ENCODE measurements around the gene UTP15. TPM values are rescaled to one million over a fixed set of nuclear protein-coding genes. Genes with fewer than 3 reads are reported as not detected.

The UTP15 gene
- total and polyA plus RNA-seq, 10 of the 15 experiments (the other 5 are each of a cell fraction or from before 2014, with no cell fraction given), result 22.5 to 39.4 (median 29.6) TPM

DNA sequence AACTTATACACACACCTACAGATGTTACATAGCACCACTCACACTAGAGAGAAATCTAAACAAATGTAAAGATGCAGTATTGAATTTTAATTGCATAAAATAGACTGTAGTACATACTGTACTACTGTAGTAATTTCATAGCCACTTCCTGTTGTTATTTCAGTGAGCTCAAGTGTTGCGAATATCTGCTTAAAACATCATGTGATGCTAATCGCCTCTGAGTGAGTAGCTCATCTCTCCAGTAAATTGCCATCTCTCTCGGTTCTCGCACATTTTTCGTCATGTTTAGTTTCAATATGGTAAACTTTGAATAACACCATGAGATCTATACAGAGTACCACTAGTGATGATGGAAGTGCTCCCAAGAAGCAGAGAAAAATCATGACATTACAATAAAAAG, 38.5 kb downstream of the UTP15 start:
- H3K4me3 ChIP-seq, result no peak overlapping the region
- intact Hi-C loops (cut with micrococcal nuclease; ENCODE audit: unreplicated experiment) (no loop called here), in situ Hi-C loops (cut with MboI) (no loop called here)
- no peaks in the 10 kb centered on the region for H3K79me2 ChIP-seq (ENCODE audit: control insufficient read depth, insufficient read depth, low read length)
- H3K9ac ChIP-seq (ENCODE audit: control insufficient read depth, insufficient read depth, low read length), result no peak overlapping the region
- no peaks in the 10 kb centered on the region for H3K36me3 ChIP-seq (ENCODE audit: control insufficient read depth in 2 of 2, insufficient read depth in 2 of 2, low read length in 1 of 2)
- no peaks in the 10 kb centered on the region for H4K20me1 ChIP-seq (ENCODE audit: control insufficient read depth, insufficient read depth)
- RAD21 ChIA-PET (ENCODE audit: unreplicated experiment), result no interaction called here
- H3K4me2 ChIP-seq (ENCODE audit: control insufficient read depth, insufficient read depth), result no peak overlapping the region
- no peak overlapping the region for H2AFZ ChIP-seq (ENCODE audit: control insufficient read depth, low read depth, low read length)
- WGBS (ENCODE audit: insufficient coverage, insufficient replicate concordance, low lambda C conversion rate, missing lambda C conversion rate), result 49% methylated on average over 5 of the region's 5 CpGs
- POLR2A ChIA-PET, result interaction anchor here (0.5 kb wide), 1 partner anchor 62 kb away, joined by 3 read pairs; no protein-coding TSS in a partner anchor
- H3K27me3 ChIP-seq (replicated peaks in 1 of 2; ENCODE audit: control insufficient read depth in 2 of 2, insufficient read depth in 2 of 2, low read length in 1 of 2), result no peaks in the 10 kb centered on the region
- FAIRE-seq (no peak), ATAC-seq (no peak), DNase-seq (ENCODE audit: low read depth, low spot score) (no peak)
- H3K4me1 ChIP-seq (ENCODE audit: control insufficient read depth, insufficient read depth, low read length), result no peaks in the 10 kb centered on the region
- CTCF ChIA-PET, result interaction anchor here (0.6 to 0.7 kb wide), 4 partner anchors 9 to 189 kb away, joined by 3 read pairs; no protein-coding TSS in a partner anchor
- no peak overlapping the region for H3K27ac ChIP-seq (ENCODE audit: control insufficient read depth, insufficient read depth)
- no peaks in the 10 kb centered on the region for H3K9me3 ChIP-seq (replicated peaks; ENCODE audit: control insufficient read depth, insufficient read depth, low read length)
- SMC1A ChIA-PET (ENCODE audit: uncharacterized antibody, unreplicated experiment), result interaction anchor here (0.8 to 3.4 kb wide), 7 partner anchors 11 to 187 kb away, joined by 3 to 16 read pairs (median 4); no protein-coding TSS in a partner anchor
- TF ChIP-seq, protein P1, sequence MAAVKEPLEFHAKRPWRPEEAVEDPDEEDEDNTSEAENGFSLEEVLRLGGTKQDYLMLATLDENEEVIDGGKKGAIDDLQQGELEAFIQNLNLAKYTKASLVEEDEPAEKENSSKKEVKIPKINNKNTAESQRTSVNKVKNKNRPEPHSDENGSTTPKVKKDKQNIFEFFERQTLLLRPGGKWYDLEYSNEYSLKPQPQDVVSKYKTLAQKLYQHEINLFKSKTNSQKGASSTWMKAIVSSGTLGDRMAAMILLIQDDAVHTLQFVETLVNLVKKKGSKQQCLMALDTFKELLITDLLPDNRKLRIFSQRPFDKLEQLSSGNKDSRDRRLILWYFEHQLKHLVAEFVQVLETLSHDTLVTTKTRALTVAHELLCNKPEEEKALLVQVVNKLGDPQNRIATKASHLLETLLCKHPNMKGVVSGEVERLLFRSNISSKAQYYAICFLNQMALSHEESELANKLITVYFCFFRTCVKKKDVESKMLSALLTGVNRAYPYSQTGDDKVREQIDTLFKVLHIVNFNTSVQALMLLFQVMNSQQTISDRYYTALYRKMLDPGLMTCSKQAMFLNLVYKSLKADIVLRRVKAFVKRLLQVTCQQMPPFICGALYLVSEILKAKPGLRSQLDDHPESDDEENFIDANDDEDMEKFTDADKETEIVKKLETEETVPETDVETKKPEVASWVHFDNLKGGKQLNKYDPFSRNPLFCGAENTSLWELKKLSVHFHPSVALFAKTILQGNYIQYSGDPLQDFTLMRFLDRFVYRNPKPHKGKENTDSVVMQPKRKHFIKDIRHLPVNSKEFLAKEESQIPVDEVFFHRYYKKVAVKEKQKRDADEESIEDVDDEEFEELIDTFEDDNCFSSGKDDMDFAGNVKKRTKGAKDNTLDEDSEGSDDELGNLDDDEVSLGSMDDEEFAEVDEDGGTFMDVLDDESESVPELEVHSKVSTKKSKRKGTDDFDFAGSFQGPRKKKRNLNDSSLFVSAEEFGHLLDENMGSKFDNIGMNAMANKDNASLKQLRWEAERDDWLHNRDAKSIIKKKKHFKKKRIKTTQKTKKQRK (IDR thresholded peaks at IDR 0.05; ENCODE audit: low read depth, low read length), result no peak
- TF ChIP-seq JUND (IDR thresholded peaks at IDR 0.05; ENCODE audit: low read depth, low read length) (no peak), MXI1 (IDR thresholded peaks at IDR 0.05; ENCODE audit: low read depth, low read length) (no peak), MTA3 (IDR thresholded peaks at IDR 0.05; ENCODE audit: borderline replicate concordance, low read length) (no peak), KDM1A (IDR thresholded peaks at IDR 0.05; ENCODE audit: borderline replicate concordance) (no peak), TCF12 (IDR thresholded peaks at IDR 0.05; ENCODE audit: low read depth, low read length) (no peak), NBN (IDR thresholded peaks at IDR 0.05) (no peak), SUZ12 (IDR thresholded peaks at IDR 0.05; ENCODE audit: unreplicated experiment) (no peak), SMAD1 (IDR thresholded peaks at IDR 0.05; ENCODE audit: low read depth, partially characterized antibody) (no peak), POLR2AphosphoS2 (IDR thresholded peaks at IDR 0.05; ENCODE audit: low read depth, low read length) (no peak), CHD2 (IDR thresholded peaks at IDR 0.05; ENCODE audit: borderline replicate concordance, low read depth, low read length) (no peak), SREBF1 (IDR thresholded peaks at IDR 0.05; ENCODE audit: low read length) (no peak), ZSCAN29 (IDR thresholded peaks at IDR 0.05) (no peak), ESRRA (IDR thresholded peaks at IDR 0.05; ENCODE audit: low read length) (no peak), SRF (IDR thresholded peaks at IDR 0.05; ENCODE audit: low read depth in 2 of 2, low read length in 2 of 2) (no peak)
- TF ChIP-seq, protein P2, sequence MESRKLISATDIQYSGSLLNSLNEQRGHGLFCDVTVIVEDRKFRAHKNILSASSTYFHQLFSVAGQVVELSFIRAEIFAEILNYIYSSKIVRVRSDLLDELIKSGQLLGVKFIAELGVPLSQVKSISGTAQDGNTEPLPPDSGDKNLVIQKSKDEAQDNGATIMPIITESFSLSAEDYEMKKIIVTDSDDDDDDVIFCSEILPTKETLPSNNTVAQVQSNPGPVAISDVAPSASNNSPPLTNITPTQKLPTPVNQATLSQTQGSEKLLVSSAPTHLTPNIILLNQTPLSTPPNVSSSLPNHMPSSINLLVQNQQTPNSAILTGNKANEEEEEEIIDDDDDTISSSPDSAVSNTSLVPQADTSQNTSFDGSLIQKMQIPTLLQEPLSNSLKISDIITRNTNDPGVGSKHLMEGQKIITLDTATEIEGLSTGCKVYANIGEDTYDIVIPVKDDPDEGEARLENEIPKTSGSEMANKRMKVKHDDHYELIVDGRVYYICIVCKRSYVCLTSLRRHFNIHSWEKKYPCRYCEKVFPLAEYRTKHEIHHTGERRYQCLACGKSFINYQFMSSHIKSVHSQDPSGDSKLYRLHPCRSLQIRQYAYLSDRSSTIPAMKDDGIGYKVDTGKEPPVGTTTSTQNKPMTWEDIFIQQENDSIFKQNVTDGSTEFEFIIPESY (IDR thresholded peaks at IDR 0.05), result no peak
- TF ChIP-seq, protein P3, sequence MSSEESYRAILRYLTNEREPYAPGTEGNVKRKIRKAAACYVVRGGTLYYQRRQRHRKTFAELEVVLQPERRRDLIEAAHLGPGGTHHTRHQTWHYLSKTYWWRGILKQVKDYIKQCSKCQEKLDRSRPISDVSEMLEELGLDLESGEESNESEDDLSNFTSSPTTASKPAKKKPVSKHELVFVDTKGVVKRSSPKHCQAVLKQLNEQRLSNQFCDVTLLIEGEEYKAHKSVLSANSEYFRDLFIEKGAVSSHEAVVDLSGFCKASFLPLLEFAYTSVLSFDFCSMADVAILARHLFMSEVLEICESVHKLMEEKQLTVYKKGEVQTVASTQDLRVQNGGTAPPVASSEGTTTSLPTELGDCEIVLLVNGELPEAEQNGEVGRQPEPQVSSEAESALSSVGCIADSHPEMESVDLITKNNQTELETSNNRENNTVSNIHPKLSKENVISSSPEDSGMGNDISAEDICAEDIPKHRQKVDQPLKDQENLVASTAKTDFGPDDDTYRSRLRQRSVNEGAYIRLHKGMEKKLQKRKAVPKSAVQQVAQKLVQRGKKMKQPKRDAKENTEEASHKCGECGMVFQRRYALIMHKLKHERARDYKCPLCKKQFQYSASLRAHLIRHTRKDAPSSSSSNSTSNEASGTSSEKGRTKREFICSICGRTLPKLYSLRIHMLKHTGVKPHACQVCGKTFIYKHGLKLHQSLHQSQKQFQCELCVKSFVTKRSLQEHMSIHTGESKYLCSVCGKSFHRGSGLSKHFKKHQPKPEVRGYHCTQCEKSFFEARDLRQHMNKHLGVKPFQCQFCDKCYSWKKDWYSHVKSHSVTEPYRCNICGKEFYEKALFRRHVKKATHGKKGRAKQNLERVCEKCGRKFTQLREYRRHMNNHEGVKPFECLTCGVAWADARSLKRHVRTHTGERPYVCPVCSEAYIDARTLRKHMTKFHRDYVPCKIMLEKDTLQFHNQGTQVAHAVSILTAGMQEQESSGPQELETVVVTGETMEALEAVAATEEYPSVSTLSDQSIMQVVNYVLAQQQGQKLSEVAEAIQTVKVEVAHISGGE (CRISPR knock-in tag; IDR thresholded peaks at IDR 0.05), result no peak
- BruUV-seq (replicated peaks), result no TSS peak

Measured in GM12878 (cell line).